ENCODE measurements around the gene PLA2G4F. TPM values are rescaled to one million over a fixed set of nuclear protein-coding genes. Genes with fewer than 3 reads are reported as not detected.
A peak's percentile ranks its signal among the peaks of the same experiment; 100 is the strongest.

The PLA2G4F gene
- total RNA-seq, 1 donor from 2014 or later: 34.9 TPM

- no peak for ATAC-seq
These were observed 9.6 kb downstream of the PLA2G4F start for GRCh38 chr15:42146551-42147430.

DNA sequence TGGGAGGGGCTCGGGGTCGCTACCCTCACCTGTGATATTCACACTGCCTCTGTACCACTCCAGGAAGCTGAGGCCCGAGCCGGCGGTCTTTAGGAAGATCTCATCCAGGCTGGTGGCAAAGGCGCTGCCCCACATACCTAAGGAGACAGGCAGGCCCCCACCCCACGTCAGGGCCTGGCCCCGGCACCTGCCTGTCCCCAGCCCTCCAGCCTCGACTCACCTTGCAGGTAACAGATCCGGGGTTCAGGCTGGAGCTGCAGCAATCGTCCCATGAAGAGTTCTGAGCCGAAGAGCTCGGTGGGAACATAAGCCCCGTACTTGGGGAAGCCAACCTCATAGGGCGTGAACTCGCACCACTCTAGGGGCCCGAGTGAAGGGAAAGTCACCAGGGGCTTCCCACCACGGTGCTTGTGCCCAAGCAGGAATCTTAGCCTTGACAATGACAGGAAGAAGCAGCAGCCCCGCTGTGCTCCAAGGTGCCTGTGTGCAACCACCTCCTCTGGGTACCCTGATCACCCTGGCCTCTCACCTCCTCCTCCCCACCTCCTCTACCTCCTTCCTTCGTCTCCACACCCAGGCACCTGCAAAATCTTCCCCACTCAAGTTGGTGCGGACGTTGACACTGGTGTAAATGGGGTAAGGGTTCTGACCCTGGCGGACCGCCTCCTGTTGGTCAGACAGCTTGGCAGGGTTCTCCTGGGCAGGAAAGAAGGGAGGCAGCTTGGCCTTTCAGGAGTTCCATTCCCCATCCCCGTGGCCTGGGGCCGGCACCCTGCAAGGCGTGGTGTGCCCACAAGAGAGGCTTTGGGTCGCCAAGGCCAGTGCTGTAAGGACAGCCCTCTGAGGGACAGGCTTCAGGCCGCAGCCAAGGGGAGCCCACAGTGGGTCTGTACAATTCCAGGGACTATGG lies 10.6 kb downstream of the PLA2G4F start:
- no peak for ATAC-seq

DNA sequence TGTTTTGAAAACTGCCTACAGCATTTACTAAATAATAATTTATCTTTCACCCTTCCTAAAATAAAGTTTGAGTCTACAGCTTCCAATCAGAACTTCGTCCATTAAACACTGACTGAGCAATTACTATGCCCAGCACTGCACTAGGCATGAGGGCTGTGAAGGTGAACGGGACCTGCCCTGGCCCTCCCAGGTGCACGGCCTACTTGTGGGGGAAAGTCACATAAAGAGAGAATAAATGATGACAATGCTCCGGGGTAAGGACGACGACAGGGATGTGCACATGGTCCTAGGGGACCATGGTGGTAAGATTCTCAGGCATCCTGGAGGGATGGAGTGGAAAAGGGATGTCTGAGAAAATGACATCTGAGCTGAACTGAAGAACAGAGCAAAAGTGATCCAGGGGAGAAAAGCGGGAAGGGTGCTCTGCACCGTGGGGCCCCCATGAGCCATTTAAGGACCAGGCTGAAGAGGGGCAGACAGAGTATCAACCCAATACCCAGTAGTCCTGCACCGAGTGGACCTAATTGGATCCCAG lies 11.5 kb downstream of the PLA2G4F start:
- ATAC-seq: no peak

DNA sequence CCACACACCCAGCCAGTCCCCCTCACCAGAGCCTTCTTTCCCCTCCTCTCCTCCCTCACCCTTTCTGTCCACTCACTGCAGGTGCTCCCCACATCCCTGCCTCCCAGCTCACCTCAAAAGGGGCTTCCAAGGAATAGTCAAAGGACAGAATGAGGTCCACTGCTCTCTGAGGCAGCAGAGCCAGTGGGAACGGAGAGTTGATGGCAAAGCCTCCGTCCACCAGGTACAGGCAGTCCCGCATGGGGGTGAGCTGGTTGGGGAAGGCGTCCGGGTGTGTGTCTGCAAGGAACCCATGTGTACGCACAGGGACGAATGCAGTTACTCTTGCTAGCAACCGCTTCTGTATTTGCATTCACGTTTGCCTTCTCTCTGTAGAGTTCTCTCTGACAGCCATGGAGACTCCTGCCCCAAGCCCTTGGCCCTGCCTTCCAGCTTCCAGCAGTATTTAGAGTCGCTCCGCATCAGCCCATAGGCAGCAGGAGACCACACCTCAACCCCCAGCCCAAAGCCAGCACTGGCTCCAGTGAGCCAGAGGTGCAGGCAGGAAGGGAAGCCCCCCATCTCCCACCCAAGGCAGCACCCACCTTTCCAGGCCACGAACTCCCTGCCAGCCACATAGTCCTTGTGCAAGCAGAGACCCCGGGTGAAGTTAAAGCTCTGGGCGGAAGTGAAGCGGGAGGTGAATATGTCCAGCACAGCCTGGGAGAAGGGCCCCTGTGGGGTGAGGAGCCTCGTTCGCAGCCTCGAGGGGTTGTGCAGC lies 12.4 kb downstream of the PLA2G4F start:
- ATAC-seq: no peak

DNA sequence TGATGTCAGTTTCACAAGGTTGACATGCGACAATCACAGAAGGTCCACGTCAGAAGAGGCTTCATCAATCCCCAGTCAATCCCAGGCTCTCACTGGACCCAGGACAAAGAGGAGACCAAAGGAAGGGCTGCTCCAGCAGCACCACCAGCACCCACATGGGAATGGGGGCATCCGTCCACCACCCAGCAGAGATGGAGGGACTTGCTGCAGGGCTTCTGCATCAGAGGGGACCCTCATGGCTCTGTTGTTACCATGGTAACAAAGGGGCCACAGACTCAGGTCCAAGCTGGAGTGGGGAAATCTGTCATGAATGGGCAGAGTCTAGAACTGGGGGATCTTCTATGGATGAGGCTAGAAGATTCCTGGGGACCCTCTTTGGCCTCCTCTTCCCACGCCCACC lies 13.1 kb downstream of the PLA2G4F start:
- no peak for ATAC-seq

GRCh38 chr15:42141795-42142667 lies 14.4 kb downstream of the PLA2G4F start:
- no peak for ATAC-seq

- no peak for ATAC-seq
These were observed 15.2 kb downstream of the PLA2G4F start for GRCh38 chr15:42141246-42141645.

GRCh38 chr15:42140383-42141070 lies 15.9 kb downstream of the PLA2G4F start:
- no peak for ATAC-seq

GRCh38 chr15:42139596-42139995 lies 16.8 kb downstream of the PLA2G4F start:
- ATAC-seq: no peak

GRCh38 chr15:42138968-42139386 lies 17.5 kb downstream of the PLA2G4F start:
- ATAC-seq: no peak

DNA sequence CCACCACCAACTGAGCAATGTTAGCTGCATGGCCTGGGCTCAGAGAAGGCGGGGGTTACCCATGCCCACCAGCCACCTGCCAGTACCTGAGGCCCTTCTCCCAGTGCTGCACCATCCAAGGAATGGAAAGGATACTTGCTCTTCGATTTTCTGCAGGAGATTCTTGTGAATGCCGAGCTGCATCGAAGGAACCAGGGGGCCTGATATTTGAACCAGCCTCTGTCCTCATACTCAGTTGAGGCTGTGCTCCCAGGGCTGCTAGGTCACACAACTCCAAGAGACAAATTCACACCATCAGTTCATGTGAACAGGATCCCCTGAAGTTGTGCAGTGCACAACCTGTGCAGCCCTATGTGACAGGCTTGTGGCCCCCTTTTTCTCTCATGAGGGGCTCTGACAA lies 18.0 kb downstream of the PLA2G4F start:
- ATAC-seq: no peak

DNA sequence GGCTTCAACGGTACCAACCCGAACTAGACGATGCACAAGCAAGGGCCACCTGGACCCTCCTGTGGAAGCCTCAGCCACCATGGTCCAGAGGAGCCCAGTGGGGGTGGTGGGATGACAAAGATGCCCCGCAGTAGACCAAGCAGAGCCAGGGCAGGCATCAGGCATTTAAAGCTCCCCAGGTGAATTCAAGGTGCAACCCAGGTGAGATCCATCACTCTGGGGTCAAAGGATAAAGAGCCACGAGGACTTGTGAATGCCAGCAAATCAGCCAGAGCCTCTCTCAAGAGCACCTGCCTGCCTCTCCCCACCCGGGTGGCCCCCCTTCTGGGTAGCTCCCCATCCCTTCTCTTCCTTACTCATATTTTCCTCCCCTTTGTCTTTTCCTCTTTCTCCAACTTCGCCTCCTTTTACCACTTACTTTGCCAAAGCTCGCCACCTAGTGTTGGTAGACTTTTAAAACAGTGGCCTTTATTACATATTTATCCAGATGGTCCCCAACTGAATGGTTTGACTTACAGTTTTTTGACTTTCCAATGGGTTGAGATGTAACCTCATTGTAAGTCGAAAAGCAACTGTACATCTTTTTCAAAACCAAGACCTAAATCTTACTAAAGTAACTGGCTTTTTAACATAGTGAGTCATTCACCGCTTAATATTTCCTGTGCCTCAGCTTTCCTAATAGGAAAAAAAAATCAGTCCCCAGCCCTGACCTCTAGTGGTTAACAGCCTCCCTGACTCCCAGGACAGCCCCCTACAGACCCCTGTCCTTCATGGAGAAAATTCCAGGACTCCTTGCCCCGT lies 18.8 kb downstream of the PLA2G4F start:
- peak; percentile 7 for ATAC-seq

DNA sequence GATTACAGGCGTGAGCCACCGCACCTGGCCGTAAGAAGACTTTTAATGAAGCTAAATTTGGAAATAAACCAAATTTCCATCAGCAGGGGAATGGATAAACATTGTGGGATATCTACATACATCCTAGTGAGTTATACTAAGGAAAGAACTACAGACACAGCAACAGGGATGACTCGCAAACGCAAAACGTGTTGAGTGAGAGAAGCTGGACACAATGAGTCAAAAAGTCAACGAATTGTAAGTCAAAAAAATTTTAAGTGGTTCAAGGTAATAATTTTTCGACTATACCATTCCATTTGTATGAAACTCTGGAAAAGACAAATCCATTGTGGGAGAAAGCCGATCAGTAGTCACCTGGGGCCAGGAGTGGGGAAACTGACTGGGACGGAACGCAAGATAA lies 19.9 kb downstream of the PLA2G4F start:
- ATAC-seq: no peak

DNA sequence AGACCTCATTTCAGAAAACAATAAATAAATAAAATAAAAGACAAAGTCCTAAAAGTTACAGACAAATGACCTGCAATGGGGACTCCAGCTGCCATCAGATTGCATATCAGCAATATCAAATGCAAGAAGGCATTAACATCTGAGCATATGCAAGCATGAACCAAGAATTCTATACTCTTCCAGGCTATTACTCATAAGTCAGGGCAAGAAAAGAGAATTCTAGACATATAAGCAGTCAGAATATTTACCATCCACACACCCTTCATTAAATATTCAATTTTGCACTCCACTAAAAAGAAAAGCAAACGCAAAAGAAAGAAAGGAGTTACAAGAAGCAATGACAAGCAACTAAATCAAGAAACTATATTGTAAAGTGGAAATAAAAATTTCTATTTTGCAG lies 21.1 kb downstream of the PLA2G4F start:
- no peak for ATAC-seq

DNA sequence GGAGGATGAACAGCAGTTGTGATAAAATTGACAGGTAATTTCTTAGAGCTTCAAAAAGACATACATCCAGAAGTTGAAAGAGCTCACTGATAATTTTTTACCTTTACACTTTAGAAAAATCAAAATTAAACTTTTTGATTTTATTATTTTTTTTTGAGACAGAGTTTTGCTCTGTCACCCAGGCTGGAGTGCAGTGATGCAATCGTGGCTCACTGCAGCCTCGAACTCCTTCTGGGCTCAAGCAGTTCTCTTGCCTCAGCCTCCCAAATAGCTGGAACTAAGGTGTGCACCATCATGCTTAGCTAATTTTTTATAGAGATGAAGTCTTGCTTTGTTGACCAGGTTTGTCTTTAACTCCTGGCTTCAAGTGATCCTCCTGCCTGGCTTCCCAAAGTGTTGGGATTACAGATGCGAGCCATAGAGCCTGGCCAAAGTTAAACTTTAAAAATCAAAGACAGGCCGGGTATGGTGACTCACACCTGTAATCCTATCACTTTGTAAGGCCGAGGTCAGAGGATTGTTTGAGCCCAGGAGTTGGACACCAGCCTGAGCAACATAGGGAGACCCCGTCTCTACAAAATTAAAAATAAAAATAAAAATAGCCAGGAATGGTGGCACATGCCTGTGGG lies 21.7 kb downstream of the PLA2G4F start:
- no peak for ATAC-seq

DNA sequence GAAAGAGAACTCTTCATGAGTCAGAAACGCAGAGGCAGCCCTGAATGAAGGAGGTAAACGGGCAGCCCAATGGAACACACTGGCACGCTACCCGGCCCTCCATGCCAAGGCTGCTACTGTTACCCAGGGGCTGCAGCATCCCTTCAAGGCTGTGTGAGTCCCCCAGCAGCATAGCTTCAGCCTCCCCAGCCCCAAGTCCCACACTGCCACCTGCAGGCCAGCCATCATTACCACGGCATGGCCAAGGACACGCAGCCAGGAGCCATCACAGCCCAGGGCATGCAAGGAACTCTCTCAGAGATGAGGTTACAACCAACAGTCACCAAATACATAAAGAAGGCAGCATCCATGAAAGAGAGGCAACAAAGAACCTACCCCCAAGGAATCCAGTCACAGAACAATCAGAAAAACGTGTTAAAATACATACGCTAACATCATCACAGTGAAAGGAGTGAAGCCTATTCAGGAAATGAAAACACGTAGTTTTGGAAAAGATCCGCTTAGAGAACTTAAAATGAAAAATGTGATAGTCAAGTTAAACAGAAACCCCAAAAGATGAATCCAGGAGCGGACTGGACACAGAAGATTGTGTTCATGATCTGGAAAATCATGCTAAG lies 22.4 kb downstream of the PLA2G4F start:
- ATAC-seq: peak; percentile 71

- ATAC-seq: no peak
These were observed 23.1 kb downstream of the PLA2G4F start for GRCh38 chr15:42133356-42133755.

GRCh38 chr15:42131826-42132806 lies 24.3 kb downstream of the PLA2G4F start:
- peak; percentile 34 for ATAC-seq
